PC-9 (cell line): Measurements from ENCODE around the gene SNX32. TPM values are rescaled to one million over a fixed set of nuclear protein-coding genes. Genes with fewer than 3 reads are reported as not detected.

ENCODE experiments used
- BruUV-seq: library from RNA; stranded (reverse); fragments of 400-500 nt; replicated peaks from 2 replicates; lab custom pipeline; 2021; lab: Mats Ljungman, UMichigan
- CTCF ChIA-PET: fragments of 300-600 bp; sonication (Branson Sonifier 250); formaldehyde crosslinking; loops from one replicate; lab custom pipeline; 2022; ENCODE audit warnings: antibody characterized with exemption; lab: Charles Lee
- POLR2A ChIA-PET: fragments of 300-600 bp; sonication (Branson Sonifier 250); formaldehyde crosslinking; loops from one replicate; lab custom pipeline; 2022; ENCODE audit warnings: antibody characterized with exemption; ENCODE audit not compliant: unreplicated experiment; lab: Charles Lee
- DNase-seq, 2 experiments: peaks; one replicate each; pipeline versions ENCODE4 v3.0.0 to v3.0.0-alpha.2; 2015 to 2022; ENCODE audit warnings: mixed read lengths in 1 of 2
- H2AFZ ChIP-seq: fragments of 200-600 bp; sonication (generic); 2 replicates; pipeline ENCODE4 v1.8.1; 2017; ENCODE audit warnings: antibody characterized with exemption
- H3F3A ChIP-seq: fragments of 200-600 bp; sonication (generic); 2 replicates; pipeline ENCODE4 v1.8.1; 2017; ENCODE audit warnings: antibody characterized with exemption, mild to moderate bottlenecking, low read depth; ENCODE audit not compliant: insufficient read depth
- H3K27ac ChIP-seq: fragments of 200-600 bp; sonication (generic); 2 replicates; pipeline ENCODE4 v1.6.1; 2016; ENCODE audit warnings: mixed run types
- H3K27me3 ChIP-seq: fragments of 200-600 bp; sonication (generic); 2 replicates; pipeline ENCODE4 v1.6.1; 2016; ENCODE audit warnings: low read depth, mixed run types; ENCODE audit not compliant: insufficient read depth
- H3K36me3 ChIP-seq: fragments of 200-600 bp; sonication (generic); 2 replicates; pipeline ENCODE4 v1.6.1; 2016; ENCODE audit warnings: low read depth, mixed run types
- H3K4me1 ChIP-seq: fragments of 200-600 bp; sonication (generic); replicated peaks from 2 replicates; pipeline ENCODE4 v1.6.1; 2016; ENCODE audit warnings: mixed run types; ENCODE audit not compliant: insufficient read depth
- H3K4me2 ChIP-seq: fragments of 200-600 bp; sonication (generic); 2 replicates; pipeline ENCODE4 v1.6.1; 2017; ENCODE audit warnings: mixed run types
- H3K4me3 ChIP-seq: fragments of 200-600 bp; sonication (generic); 2 replicates; pipeline ENCODE4 v1.6.1; 2016; ENCODE audit warnings: mixed run types
- H3K79me2 ChIP-seq: fragments of 200-600 bp; sonication (generic); 2 replicates; pipeline ENCODE4 v1.6.1; 2017; ENCODE audit warnings: low read depth, mixed run types
- H3K9me2 ChIP-seq: fragments of 200-600 bp; sonication (generic); 2 replicates; pipeline ENCODE4 v1.8.1; 2017; ENCODE audit warnings: mild to moderate bottlenecking; ENCODE audit not compliant: insufficient read depth
- H3K9me3 ChIP-seq: fragments of 200-600 bp; sonication (generic); 2 replicates; pipeline ENCODE4 v1.8.1; 2016; ENCODE audit warnings: low read depth; ENCODE audit not compliant: insufficient read depth
- H4K20me1 ChIP-seq: fragments of 200-600 bp; sonication (generic); 2 replicates; pipeline ENCODE4 v1.8.1; 2017; ENCODE audit not compliant: insufficient read depth
- CTCF ChIP-seq: fragments of 200-600 bp; sonication (generic); conservative IDR thresholded peaks from 2 replicates; pipeline ENCODE4 v1.6.1; 2017; ENCODE audit warnings: mixed run types, antibody characterized with exemption, mild to moderate bottlenecking, moderate library complexity
- EZH2 ChIP-seq: fragments of 200-600 bp; sonication (generic); IDR thresholded peaks from 2 replicates; pipeline ENCODE4 v1.8.0; 2017; ENCODE audit warnings: antibody characterized with exemption, low read depth
- intact Hi-C: fragments of 100-400 bp; cut with micrococcal nuclease; formaldehyde crosslinking; loops from one replicate; pipeline ENCODE4 v1.10.0; 2022; ENCODE audit not compliant: unreplicated experiment
- total RNA-seq: library from RNA; stranded (reverse); gene quantifications from 2 replicates; pipeline ENCODE4 v1.2.3, GENCODE V29; 2021

The SNX32 gene
- total RNA-seq, 1 experiment from 2014 or later = not detected

GRCh38 chr11:65880027-65880426, 46.3 kb downstream of the SNX32 start:
- Histone ChIP-seq H3K27ac (no peak overlapping the region), H3K4me3 (no peak overlapping the region), H3K9me3 (no peaks in the 10 kb centered on the region), H3K4me1 (no peaks in the 10 kb centered on the region), H2AFZ (no peak overlapping the region), H3K27me3 (no peaks in the 10 kb centered on the region), H4K20me1 (no peaks in the 10 kb centered on the region), H3K36me3 (0 out of 2 replicates have a peak, but pooled peaks cover 11% of the 10 kb centered on the region), H3K9me2 (no peaks in the 10 kb centered on the region), H3F3A (peaks cover 6% of the 10 kb centered on the region; the same call in 1 of the 2 replicates), H3K4me2 (no peak overlapping the region), H3K79me2 (no peaks in the 10 kb centered on the region; the same call in 1 of the 2 replicates)
- ChIA-PET POLR2A (interaction anchor here (0.6 kb wide), 1 partner anchor 40 kb away, joined by 4 read pairs; no protein-coding TSS in a partner anchor), CTCF (interaction anchor here (1.0 kb wide), 1 partner anchor 19 kb away, joined by 4 read pairs; no protein-coding TSS in a partner anchor)
- no TSS peak for BruUV-seq
- no peak for TF ChIP-seq CTCF
- no peak for TF ChIP-seq EZH2
- intact Hi-C loops = loop anchor here (10.0 kb wide), 1 partner anchor 185 kb away; no protein-coding TSS in a partner anchor
- no peak for DNase-seq

GRCh38 chr11:65880844-65881421, 47.2 kb downstream of the SNX32 start:
- H3K9me3 ChIP-seq = no peaks in the 10 kb centered on the region
- ChIA-PET CTCF (interaction anchor here (1.0 kb wide), 1 partner anchor 20 kb away, joined by 4 read pairs; no protein-coding TSS in a partner anchor), POLR2A (no interaction called here)
- H3K27me3 ChIP-seq = no peaks in the 10 kb centered on the region
- H3K27ac ChIP-seq = no peak overlapping the region
- TF ChIP-seq CTCF = no peak
- no peak for TF ChIP-seq EZH2
- H3F3A ChIP-seq = peaks cover 10% of the 10 kb centered on the region; the same call in 1 of the 2 replicates
- H3K9me2 ChIP-seq = no peaks in the 10 kb centered on the region
- no peaks in the 10 kb centered on the region for H3K4me1 ChIP-seq
- 0 out of 2 replicates have a peak, but pooled peaks cover 11% of the 10 kb centered on the region for H3K36me3 ChIP-seq
- no TSS peak for BruUV-seq
- intact Hi-C loops = loop anchor here (10.0 kb wide), 1 partner anchor 184 kb away; no protein-coding TSS in a partner anchor
- H3K79me2 ChIP-seq = no peaks in the 10 kb centered on the region; the same call in 1 of the 2 replicates
- no peaks in the 10 kb centered on the region for H4K20me1 ChIP-seq
- DNase-seq = no peak
- H2AFZ ChIP-seq = no peak overlapping the region
- H3K4me2 ChIP-seq = no peak overlapping the region
- no peak overlapping the region for H3K4me3 ChIP-seq

GRCh38 chr11:65882120-65883057, 48.6 kb downstream of the SNX32 start:
- H3K36me3 ChIP-seq = peaks cover 18% of the 10 kb centered on the region; the same call in 1 of the 2 replicates

More at GRCh38 chr11:65882120-65883057, 48.6 kb downstream of the SNX32 start:
- Histone ChIP-seq H3K79me2 (peaks cover 11% of the 10 kb centered on the region), H3F3A (peaks cover 23% of the 10 kb centered on the region; the same call in 1 of the 2 replicates), H4K20me1 (no peaks in the 10 kb centered on the region), H3K4me1 (peaks cover 10% of the 10 kb centered on the region; the same call in 1 of the 2 replicates), H3K27ac (no peak overlapping the region), H3K4me3 (no peak overlapping the region), H3K4me2 (no peak overlapping the region), H3K9me3 (no peaks in the 10 kb centered on the region), H3K9me2 (no peaks in the 10 kb centered on the region), H2AFZ (no peak overlapping the region), H3K27me3 (no peaks in the 10 kb centered on the region)
- no peak for DNase-seq
- ChIA-PET CTCF (interaction anchor here (0.7 to 1.1 kb wide), 2 partner anchors 109 to 216 kb away, joined by 3 read pairs; no protein-coding TSS in a partner anchor), POLR2A (interaction anchor here (0.6 kb wide), 1 partner anchor 8 kb away, joined by 5 read pairs; no protein-coding TSS in a partner anchor)
- TF ChIP-seq CTCF (no peak), EZH2 (no peak)
- BruUV-seq = no TSS peak
- intact Hi-C loops = loop anchor here (10.0 kb wide), 1 partner anchor 182 kb away; no protein-coding TSS in a partner anchor
